Measurements from ENCODE around the gene RENBP.

The RENBP gene

DNA sequence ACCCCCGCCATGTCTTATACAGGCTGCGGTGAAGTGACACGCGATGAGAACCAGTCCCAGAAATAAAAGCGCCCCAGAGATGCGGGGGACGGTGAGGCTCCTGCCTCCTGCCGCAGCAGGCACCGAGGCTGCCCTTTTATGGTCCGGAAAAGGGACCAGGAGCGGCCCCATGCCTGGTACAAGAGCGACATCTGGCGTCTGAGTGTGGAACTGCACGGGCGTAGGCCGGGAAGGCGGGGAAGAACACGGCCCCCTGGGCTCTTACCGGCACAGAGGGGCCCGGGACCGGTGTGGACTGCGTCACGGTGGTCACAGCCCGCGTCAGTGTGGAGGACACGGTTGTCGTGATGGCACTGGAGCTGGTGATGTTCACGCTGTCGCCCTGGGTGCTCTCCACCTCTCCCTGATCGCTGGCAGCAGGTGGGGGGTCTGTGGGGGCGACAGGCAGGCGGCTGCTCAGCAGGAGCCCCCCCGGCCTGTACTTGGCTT, 8.9 kb upstream of the RENBP start:
- peaks cover 37 to 99% of the 10 kb centered on the region in 2 experiments for H3K36me3 ChIP-seq (ENCODE audit: control insufficient read depth in 2 of 2, insufficient read depth in 1 of 2, low read length in 2 of 2)
- H3K4me1 ChIP-seq (ENCODE audit: control insufficient read depth, insufficient read depth, low read length), result no peaks in the 10 kb centered on the region; the same call in 1 of the 2 replicates
- ChIA-PET CTCF (interaction anchor here (0.7 to 10.9 kb wide), 11 partner anchors 10 to 190 kb away, joined by 3 to 267 read pairs (median 4); partner anchors contain the start of genes ARHGAP4, NAA10 and PLXNB3), POLR2A (interaction anchor here (1.1 kb wide), 1 partner anchor 18 kb away, joined by 5 read pairs; no protein-coding TSS in a partner anchor)
- no peak overlapping the region for H3K4me3 ChIP-seq (ENCODE audit: low read depth, low read length)
- no peaks in the 10 kb centered on the region for H3K9me3 ChIP-seq (ENCODE audit: control insufficient read depth, insufficient read depth, low read depth, low read length)
- peak overlapping the region; percentile 36; the same call in 1 of the 2 replicates for H3K27ac ChIP-seq (ENCODE audit: extremely low read depth, low read depth, low read length)
- no peak for TF ChIP-seq ZNF274 (IDR thresholded peaks at IDR 0.05; ENCODE audit: low read length)
- no peak for TF ChIP-seq ZNF274 (tag by site-specific recombination; IDR thresholded peaks at IDR 0.05; ENCODE audit: borderline replicate concordance)
- TF ChIP-seq, protein P1, sequence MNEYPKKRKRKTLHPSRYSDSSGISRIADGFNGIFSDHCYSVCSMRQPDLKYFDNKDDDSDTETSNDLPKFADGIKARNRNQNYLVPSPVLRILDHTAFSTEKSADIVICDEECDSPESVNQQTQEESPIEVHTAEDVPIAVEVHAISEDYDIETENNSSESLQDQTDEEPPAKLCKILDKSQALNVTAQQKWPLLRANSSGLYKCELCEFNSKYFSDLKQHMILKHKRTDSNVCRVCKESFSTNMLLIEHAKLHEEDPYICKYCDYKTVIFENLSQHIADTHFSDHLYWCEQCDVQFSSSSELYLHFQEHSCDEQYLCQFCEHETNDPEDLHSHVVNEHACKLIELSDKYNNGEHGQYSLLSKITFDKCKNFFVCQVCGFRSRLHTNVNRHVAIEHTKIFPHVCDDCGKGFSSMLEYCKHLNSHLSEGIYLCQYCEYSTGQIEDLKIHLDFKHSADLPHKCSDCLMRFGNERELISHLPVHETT (tag by site-specific recombination; IDR thresholded peaks at IDR 0.05), result peak; percentile 52; the same call in 1 of the 2 replicates
- no peak for TF ChIP-seq ZNF157 (tag by site-specific recombination; IDR thresholded peaks at IDR 0.05)
- TF ChIP-seq ZNF776 (tag by site-specific recombination; IDR thresholded peaks at IDR 0.05; ENCODE audit: borderline replicate concordance), result no peak
- TF ChIP-seq ZNF768 (tag by site-specific recombination; IDR thresholded peaks at IDR 0.05), result no peak
- TF ChIP-seq ZNF324 (tag by site-specific recombination; IDR thresholded peaks at IDR 0.05), result no peak
- TF ChIP-seq ZNF530 (tag by site-specific recombination; IDR thresholded peaks at IDR 0.05; ENCODE audit: low read depth), result no peak
- TF ChIP-seq ZSCAN30 (tag by site-specific recombination; IDR thresholded peaks at IDR 0.05), result peak; percentile 78; the same call in 1 of the 2 replicates
- TF ChIP-seq ZBTB20 (tag by site-specific recombination; IDR thresholded peaks at IDR 0.05), result 0 out of 2 replicates have a peak, but pooled peaks have one; percentile 38
- TF ChIP-seq KLF1 (tag by site-specific recombination; IDR thresholded peaks at IDR 0.05), result peak; percentile 80; the same call in 1 of the 2 replicates
- peak; percentile 98 for TF ChIP-seq CTCF (tag by site-specific recombination; IDR thresholded peaks at IDR 0.05)
- TF ChIP-seq ZEB2 (tag by site-specific recombination; IDR thresholded peaks at IDR 0.05), result peak; percentile 86
- no peak for TF ChIP-seq ZNF76 (tag by site-specific recombination; IDR thresholded peaks at IDR 0.05; ENCODE audit: borderline replicate concordance, low read depth)
- TF ChIP-seq ZNF248 (tag by site-specific recombination; IDR thresholded peaks at IDR 0.05), result no peak
- peak; percentile 98 for TF ChIP-seq GLIS2 (tag by site-specific recombination; IDR thresholded peaks at IDR 0.05)
- 0 out of 2 replicates have a peak, but pooled peaks have one; percentile 21 for TF ChIP-seq ZNF843 (tag by site-specific recombination; IDR thresholded peaks at IDR 0.05)
- no peak for TF ChIP-seq ZNF23 (tag by site-specific recombination; IDR thresholded peaks at IDR 0.05; ENCODE audit: borderline replicate concordance)
- peak; percentile 90 for TF ChIP-seq ZNF654 (tag by site-specific recombination; IDR thresholded peaks at IDR 0.05; ENCODE audit: low read depth)
- TF ChIP-seq, protein P2, sequence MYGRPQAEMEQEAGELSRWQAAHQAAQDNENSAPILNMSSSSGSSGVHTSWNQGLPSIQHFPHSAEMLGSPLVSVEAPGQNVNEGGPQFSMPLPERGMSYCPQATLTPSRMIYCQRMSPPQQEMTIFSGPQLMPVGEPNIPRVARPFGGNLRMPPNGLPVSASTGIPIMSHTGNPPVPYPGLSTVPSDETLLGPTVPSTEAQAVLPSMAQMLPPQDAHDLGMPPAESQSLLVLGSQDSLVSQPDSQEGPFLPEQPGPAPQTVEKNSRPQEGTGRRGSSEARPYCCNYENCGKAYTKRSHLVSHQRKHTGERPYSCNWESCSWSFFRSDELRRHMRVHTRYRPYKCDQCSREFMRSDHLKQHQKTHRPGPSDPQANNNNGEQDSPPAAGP (tag by site-specific recombination; IDR thresholded peaks at IDR 0.05), result peak; percentile 79
- TF ChIP-seq ZNF610 (tag by site-specific recombination; IDR thresholded peaks at IDR 0.05; ENCODE audit: borderline replicate concordance), result peak; percentile 68; the same call in 1 of the 2 replicates
- no peak for TF ChIP-seq ZNF350 (tag by site-specific recombination; IDR thresholded peaks at IDR 0.05)
- TF ChIP-seq ZNF626 (tag by site-specific recombination; IDR thresholded peaks at IDR 0.05), result no peak
- peak; percentile 19; the same call in 1 of the 2 replicates for TF ChIP-seq ZXDB (tag by site-specific recombination; IDR thresholded peaks at IDR 0.05)
- 0 out of 2 replicates have a peak, but pooled peaks have one; percentile 25 for TF ChIP-seq ZNF501 (tag by site-specific recombination; IDR thresholded peaks at IDR 0.05)
- TF ChIP-seq ZFP69B (tag by site-specific recombination; IDR thresholded peaks at IDR 0.05), result no peak
- TF ChIP-seq GLIS1 (tag by site-specific recombination; IDR thresholded peaks at IDR 0.05), result peak; percentile 96
- TF ChIP-seq ZNF561 (tag by site-specific recombination; IDR thresholded peaks at IDR 0.05; ENCODE audit: borderline replicate concordance), result peak; percentile 66; the same call in 1 of the 2 replicates
- TF ChIP-seq PATZ1 (tag by site-specific recombination; IDR thresholded peaks at IDR 0.05), result peak; percentile 92
- no peak for TF ChIP-seq AEBP2 (tag by site-specific recombination; IDR thresholded peaks at IDR 0.05; ENCODE audit: borderline replicate concordance)
- peak; percentile 95 for TF ChIP-seq SCRT2 (tag by site-specific recombination; IDR thresholded peaks at IDR 0.05)
